Tibial nerve (tissue), 3 donors: Measurements from ENCODE around the gene MALRD1.

Experiments used
- POLR2A ChIP-seq, 2 donors: fragments of 450-650 bp; IDR thresholded peaks; one replicate each; pipeline ENCODE4 v1.6.1; 2017; ENCODE audit warnings: antibody characterized with exemption in 2 of 2, mild to moderate bottlenecking in 2 of 2, moderate library complexity in 2 of 2
- TF ChIP-seq, protein P1 (sequence below), 5 experiments: fragments of 200-600 bp in 3 of 5; fragments of 450-650 bp in 2 of 5; sonication (generic) in 3 of 5; IDR thresholded peaks; one replicate each; pipeline ENCODE4 v1.5.1; 2016 to 2019; ENCODE audit warnings: antibody characterized with exemption in 5 of 5, mild to moderate bottlenecking in 3 of 5, moderate library complexity in 2 of 5

DNA sequence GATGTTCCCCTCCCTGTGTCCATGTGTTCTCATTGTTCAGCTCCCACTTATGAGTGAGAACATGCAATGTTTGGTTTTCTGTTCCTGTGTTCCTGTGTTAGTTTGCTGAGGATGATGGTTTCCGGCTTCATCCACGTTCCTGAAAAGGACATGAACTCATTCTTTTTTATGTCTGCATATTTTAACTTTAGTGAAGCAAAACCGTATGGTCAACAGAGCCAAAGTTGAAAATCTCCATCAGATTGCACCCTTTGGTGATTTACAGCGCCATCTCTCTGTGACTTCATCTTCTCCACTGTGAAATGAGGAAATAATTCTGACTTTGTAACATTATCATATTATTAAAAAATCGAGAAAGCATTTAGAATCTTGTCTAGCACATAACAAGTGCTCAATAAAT lies 635.4 kb downstream of the MALRD1 start:
- TF ChIP-seq, protein P1, sequence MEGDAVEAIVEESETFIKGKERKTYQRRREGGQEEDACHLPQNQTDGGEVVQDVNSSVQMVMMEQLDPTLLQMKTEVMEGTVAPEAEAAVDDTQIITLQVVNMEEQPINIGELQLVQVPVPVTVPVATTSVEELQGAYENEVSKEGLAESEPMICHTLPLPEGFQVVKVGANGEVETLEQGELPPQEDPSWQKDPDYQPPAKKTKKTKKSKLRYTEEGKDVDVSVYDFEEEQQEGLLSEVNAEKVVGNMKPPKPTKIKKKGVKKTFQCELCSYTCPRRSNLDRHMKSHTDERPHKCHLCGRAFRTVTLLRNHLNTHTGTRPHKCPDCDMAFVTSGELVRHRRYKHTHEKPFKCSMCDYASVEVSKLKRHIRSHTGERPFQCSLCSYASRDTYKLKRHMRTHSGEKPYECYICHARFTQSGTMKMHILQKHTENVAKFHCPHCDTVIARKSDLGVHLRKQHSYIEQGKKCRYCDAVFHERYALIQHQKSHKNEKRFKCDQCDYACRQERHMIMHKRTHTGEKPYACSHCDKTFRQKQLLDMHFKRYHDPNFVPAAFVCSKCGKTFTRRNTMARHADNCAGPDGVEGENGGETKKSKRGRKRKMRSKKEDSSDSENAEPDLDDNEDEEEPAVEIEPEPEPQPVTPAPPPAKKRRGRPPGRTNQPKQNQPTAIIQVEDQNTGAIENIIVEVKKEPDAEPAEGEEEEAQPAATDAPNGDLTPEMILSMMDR (IDR thresholded peaks at IDR 0.05): peak in 1 of 5 experiments; percentile 7
- no peak for TF ChIP-seq POLR2A (IDR thresholded peaks at IDR 0.05)
